Measurements from ENCODE around the gene CD164L2. TPM values are rescaled to one million over a fixed set of nuclear protein-coding genes. Genes with fewer than 3 reads are reported as not detected.

The CD164L2 gene
- total and polyA plus RNA-seq, 2 experiments from 2014 or later: 2.0 to 2.8 TPM

- TF ChIP-seq, protein P1, sequence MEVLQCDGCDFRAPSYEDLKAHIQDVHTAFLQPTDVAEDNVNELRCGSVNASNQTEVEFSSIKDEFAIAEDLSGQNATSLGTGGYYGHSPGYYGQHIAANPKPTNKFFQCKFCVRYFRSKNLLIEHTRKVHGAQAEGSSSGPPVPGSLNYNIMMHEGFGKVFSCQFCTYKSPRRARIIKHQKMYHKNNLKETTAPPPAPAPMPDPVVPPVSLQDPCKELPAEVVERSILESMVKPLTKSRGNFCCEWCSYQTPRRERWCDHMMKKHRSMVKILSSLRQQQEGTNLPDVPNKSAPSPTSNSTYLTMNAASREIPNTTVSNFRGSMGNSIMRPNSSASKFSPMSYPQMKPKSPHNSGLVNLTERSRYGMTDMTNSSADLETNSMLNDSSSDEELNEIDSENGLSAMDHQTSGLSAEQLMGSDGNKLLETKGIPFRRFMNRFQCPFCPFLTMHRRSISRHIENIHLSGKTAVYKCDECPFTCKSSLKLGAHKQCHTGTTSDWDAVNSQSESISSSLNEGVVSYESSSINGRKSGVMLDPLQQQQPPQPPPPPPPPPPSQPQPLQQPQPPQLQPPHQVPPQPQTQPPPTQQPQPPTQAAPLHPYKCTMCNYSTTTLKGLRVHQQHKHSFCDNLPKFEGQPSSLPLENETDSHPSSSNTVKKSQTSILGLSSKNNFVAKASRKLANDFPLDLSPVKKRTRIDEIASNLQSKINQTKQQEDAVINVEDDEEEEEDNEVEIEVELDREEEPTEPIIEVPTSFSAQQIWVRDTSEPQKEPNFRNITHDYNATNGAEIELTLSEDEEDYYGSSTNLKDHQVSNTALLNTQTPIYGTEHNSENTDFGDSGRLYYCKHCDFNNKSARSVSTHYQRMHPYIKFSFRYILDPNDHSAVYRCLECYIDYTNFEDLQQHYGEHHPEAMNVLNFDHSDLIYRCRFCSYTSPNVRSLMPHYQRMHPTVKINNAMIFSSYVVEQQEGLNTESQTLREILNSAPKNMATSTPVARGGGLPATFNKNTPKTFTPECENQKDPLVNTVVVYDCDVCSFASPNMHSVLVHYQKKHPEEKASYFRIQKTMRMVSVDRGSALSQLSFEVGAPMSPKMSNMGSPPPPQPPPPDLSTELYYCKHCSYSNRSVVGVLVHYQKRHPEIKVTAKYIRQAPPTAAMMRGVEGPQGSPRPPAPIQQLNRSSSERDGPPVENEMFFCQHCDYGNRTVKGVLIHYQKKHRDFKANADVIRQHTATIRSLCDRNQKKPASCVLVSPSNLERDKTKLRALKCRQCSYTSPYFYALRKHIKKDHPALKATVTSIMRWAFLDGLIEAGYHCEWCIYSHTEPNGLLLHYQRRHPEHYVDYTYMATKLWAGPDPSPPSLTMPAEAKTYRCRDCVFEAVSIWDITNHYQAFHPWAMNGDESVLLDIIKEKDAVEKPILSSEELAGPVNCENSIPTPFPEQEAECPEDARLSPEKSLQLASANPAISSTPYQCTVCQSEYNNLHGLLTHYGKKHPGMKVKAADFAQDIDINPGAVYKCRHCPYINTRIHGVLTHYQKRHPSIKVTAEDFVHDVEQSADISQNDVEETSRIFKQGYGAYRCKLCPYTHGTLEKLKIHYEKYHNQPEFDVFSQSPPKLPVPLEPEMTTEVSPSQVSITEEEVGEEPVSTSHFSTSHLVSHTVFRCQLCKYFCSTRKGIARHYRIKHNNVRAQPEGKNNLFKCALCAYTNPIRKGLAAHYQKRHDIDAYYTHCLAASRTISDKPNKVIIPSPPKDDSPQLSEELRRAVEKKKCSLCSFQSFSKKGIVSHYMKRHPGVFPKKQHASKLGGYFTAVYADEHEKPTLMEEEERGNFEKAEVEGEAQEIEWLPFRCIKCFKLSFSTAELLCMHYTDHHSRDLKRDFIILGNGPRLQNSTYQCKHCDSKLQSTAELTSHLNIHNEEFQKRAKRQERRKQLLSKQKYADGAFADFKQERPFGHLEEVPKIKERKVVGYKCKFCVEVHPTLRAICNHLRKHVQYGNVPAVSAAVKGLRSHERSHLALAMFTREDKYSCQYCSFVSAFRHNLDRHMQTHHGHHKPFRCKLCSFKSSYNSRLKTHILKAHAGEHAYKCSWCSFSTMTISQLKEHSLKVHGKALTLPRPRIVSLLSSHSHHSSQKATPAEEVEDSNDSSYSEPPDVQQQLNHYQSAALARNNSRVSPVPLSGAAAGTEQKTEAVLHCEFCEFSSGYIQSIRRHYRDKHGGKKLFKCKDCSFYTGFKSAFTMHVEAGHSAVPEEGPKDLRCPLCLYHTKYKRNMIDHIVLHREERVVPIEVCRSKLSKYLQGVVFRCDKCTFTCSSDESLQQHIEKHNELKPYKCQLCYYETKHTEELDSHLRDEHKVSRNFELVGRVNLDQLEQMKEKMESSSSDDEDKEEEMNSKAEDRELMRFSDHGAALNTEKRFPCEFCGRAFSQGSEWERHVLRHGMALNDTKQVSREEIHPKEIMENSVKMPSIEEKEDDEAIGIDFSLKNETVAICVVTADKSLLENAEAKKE (CRISPR knock-in tag; IDR thresholded peaks at IDR 0.05): no peak
- TF ChIP-seq EZH2phosphoT487 (IDR thresholded peaks at IDR 0.05; ENCODE audit: unreplicated experiment) (no peak), ETS1 (IDR thresholded peaks at IDR 0.05) (no peak), REST (IDR thresholded peaks at IDR 0.05; ENCODE audit: unreplicated experiment) (no peak)
Measured at GRCh38 chr1:27343639-27344025, 39.5 kb downstream of the CD164L2 start (continued).

Measured in GM23338 (cell line).